SK-N-DZ (cell line): ENCODE measurements around the gene UBALD1.
"Not testable (repeated sequence)": the region's sequence is repeated elsewhere in the genome, so short reads cannot be mapped to it uniquely, and the experiment has no call there.

Source experiments
- DNase-seq: peaks from one replicate; pipeline ENCODE4 v3.0.0-alpha.2; 2015; ENCODE audit warnings: low spot score

Gene UBALD1

DNA sequence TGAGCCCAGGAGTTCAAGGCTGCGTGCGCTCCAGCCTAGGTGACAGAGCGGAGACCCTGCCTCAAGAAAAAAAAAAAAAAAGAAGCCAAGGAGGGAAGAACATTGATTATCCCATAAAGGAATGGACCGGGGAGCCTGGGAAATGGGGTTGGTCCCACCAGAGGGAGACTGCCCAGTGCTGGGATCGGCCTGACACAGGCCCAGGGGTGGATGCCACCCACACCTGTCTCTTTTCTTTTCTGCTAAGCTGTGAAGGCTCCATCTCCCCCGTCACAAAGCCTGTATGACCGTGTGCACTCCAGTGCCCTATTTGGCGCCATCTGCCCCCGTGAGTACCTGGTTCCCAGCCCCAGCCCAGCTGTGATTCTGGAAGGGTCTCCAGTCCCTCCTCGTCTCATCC, 15.7 kb downstream of the UBALD1 start:
- DNase-seq, result no peak

DNA sequence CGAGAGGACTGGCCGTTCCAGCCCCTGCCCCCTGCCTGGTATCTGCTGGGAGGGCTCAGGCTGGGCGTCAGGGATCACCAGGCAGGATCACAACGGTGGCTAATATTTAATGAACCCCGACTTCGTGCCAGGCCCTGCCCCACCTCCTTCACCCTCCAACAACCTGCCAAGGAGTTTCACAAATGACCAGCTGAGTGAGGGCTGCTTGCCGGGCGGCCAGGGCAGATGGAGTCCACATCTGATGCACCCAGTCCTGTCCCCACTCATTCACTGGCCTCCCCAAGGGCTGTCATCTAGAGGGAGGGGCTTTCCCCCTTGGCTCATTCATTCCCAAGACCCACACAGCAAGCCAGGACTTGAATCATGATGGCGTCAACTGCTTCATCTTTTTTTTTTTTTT, 17.5 kb downstream of the UBALD1 start:
- no peak for DNase-seq

DNA sequence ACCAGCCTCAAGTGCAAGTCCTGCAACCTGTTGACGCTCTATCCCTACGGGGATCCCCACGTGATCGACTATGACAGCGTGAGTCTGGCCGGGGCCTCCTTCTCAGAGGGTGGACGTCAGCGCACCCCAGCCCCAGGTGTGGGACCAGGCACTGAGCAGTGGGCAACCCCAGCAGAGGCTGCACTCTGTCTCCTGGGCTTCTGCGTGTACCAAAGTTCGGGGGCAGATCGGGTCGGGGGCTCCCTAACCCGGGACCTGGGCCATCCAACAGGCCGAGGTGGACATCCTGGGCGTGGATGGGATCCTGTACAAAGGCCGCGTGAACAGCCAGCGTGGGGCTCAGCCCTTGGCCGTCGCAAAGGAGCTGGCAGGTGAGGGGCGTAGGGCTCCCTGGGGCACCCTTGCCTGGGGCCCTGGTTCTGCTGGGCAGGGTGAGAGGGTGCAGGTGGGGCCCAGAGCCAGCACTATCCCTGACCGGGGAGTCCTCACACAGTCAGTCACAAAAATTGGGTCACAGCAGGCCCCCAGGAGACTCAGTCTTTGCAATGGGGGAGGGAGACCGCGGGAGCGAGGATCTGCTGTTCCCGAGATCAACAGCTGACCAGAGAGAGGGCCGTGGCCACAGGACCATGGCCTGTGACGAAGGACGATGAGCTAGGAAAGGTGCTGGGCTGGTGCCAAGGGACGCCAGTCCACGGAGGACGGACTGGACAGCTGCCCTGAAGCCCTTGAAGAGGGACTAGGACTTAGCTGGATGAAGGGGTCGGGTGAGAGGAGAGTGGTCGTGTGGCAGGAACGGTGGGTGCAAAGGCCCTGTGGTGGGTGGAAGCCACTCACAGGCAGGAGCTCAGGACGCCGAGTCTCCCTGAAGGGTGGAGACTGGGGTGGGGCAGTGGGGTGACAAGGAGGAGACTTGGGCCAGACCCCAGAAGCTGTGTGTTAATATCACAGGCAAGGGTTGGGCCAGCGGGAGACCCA, 20.0 kb downstream of the UBALD1 start:
- DNase-seq, result no peak

DNA sequence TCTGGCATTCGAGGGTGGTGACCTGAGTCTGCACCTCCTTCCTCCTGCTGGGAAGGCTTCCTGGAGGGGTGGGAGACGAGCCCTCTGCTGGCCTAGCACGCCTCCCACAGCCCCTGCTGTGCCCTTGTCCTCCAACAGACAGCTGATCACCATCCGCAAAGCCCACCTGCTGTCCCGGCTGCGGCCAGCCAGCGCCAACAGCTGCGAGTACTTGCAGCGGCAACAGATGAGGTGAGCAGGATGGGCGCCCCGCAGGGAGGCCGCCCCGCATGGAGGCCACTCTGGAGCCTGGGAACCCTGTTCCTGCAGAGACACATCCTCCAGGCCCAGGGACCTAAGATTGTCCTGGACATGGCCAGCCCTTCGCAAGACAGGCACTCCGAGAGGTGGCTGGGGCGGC, 21.6 kb downstream of the UBALD1 start:
- DNase-seq, result peak; percentile 61

DNA sequence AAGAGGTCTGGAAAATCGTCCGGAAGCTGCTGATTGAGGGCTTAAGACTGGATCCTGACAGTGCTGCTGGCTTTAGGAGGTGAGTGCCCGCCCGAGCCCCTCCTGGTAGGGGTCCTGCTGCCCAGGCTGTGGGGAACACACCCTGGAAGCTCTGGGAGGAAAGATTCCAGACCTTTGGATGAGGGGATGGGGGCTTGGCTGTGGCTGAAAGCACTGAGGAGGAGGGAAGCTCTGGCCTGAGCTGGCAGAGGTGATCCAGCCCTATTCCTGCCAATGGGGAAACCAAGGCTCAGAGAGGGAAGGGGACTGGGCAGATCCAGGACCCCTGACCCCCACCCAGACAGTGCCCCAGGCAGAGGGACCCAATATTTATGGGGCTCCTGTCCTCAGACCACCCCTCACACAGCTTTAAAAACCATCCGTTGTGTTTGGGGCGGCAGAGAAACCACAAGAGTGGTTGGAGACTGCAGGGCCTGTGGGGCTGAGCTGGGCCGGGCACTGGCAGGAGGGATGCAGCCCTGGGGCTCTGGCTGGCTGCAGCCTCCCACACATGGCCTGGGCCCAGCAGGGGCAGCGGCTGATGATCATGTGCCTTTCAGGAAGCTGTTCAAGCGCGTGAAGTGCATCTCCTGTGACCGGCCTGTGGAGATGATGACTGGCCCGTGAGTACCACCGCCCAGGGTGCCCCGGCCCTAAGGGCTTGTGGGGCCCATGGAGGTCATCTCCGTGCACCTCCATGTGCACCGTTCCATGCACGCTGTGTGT, 22.8 kb downstream of the UBALD1 start:
- no peak for DNase-seq

DNA sequence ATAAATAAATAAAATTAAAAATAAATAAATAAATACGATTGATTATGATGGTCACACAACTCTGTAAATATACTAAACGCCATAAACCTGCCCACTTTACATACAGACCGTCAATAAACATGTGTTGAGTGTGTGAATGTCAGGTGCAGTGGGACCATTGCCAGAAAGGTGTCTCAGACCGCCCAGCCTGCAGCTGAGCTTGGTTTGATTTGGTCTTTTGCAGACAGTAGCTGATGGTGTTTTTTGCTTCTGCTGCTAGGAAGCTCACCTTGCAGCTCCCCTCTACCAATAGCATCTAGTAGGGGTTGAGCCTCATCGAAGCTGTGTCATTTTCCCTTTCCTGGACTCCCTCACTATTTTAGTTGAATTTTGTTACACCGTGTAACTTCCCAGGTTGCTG, 23.5 kb downstream of the UBALD1 start:
- DNase-seq, result no peak

DNA sequence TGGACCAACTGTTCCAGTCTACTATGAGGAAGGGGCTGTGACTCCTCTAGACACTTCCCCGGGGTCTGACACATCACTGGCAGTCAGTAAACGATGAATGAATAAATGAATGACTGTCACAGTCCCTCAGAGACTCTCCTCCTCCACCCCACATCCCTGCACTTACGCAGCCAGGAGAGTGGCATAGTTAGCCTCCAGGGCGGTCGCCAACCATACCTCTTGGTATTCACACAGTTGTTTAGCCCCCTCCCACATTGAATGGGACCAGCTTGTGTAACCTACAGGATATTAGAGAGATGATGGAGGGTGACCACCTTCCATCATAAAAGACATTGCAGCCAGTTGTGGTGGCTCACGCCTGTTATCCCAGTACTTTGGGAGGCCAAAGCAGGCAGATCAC, 25.7 kb downstream of the UBALD1 start:
- DNase-seq, result no peak

DNA sequence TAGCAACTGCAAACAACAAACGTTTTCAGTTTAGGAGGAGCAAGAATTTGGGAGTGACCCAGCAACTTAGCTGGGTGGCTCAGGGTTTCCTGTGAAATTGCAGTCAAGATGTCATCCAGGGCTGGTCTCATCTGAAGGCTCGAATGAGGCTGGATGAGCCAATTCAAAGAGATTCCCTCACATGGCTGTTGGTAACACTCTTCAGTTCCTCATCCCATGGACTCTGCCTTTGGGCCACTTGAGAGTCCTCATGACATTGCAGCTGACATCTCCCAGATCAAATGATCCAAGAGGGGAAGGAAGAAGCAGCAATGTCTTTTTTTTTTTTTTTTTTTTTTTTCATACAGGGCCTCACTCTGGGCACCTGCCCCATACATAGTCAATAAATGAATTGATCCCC, 26.3 kb downstream of the UBALD1 start:
- no peak for DNase-seq

DNA sequence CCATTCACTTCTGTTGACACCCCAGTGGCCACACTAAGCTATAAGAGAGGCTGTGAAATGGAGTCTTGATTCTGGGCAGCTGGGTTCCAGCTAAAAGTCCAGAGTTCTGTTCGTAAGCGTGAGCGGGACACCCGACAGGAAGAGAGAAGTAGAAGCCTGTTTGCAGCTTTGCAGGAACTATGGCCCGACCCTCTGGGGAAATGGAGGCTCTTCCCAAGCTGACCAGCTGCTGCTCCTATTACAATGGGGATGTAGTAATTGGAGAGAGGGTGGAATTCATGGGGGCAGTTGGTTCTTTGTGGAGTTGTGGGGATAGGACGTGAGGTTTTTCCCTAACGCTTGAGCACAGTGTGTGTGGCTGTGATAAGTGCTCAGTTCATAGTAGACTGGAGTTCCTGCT, 28.4 kb downstream of the UBALD1 start:
- no peak for DNase-seq

DNA sequence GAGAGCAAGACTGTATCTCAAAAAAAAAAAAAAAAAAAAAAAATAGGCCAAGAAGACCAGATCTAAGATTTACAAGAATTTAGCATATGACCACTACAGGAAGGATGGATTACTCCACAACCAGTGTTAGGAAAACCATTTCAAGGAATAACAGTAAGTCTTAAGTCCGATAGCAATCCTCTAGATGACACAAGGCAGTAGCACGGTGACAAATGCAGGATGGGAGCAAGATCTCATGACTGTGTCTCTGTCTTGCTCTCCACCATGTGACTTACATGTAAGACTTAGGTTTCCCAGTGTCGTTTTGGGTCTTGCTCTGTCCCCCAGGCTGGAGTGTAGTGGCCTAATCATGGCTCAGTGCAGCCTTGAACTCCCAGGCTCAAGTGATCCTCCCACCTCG, 30.8 kb downstream of the UBALD1 start:
- DNase-seq, result no peak

DNA sequence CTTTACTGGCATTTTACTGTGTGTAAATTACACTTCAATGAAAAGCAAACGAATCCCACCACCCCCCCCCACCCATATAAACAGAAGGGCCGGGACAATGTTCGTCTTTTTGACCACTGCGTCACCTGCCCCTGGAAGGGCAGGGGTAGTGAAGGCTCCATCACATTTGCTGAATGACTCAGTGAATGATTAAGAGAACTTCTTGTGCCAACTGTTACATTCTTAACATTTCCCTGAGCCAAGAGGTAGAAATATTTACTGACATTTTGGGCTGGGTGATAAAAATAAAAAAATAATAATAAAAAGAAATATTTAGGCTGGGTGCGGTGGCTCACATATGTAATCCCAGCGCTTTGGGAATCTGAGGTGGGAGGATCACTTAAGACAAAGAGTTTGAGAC, 34.4 kb downstream of the UBALD1 start:
- DNase-seq, result no peak

DNA sequence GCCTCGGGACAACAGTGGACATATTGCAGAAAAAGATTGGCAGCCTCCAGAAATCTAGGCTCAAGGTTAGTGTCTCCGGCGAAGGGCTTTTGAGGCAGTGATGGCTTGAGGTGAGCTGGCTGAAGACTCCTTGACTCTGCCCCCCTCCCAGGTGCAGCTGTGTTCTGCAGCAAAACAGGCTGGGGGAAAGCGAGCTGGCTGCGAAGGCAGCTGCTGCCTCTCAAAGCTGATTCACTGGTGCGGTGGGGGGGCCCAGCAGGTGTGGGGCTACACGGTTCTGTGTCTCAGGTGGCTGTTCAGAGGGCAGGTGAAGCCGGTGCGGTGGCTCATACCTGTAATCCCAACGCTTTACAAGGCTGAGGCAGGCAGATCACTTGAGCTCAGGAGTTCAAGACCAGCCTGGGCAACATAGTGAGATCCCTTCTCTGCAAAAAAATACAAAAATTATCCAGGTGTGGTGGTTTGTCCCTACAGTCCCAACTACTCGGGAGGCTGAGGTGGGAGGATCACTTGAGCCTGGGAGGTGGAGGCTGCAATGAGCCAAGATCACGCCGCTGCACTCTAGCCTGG, 35.6 kb downstream of the UBALD1 start:
- DNase-seq, result no peak

DNA sequence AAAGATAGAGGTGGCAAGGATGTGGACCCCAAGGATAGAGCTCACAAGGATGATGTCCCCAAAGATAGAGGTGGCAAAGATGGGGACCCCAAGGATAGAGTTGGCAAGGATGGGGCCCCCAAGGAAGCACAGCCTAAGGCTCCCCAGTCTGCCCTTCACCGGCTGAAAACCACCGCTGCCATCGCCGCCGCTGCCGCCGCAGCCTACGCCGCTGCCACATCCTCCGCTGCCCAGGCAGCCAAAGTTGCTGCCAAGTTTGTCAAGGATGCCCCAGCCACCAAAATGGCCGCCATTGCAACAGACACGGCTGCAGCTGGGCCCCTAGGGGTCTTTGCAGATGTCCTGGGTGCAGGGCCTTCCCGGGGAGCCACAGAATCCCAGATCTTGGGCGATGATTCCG, 38.7 kb downstream of the UBALD1 start:
- no peak for DNase-seq

DNA sequence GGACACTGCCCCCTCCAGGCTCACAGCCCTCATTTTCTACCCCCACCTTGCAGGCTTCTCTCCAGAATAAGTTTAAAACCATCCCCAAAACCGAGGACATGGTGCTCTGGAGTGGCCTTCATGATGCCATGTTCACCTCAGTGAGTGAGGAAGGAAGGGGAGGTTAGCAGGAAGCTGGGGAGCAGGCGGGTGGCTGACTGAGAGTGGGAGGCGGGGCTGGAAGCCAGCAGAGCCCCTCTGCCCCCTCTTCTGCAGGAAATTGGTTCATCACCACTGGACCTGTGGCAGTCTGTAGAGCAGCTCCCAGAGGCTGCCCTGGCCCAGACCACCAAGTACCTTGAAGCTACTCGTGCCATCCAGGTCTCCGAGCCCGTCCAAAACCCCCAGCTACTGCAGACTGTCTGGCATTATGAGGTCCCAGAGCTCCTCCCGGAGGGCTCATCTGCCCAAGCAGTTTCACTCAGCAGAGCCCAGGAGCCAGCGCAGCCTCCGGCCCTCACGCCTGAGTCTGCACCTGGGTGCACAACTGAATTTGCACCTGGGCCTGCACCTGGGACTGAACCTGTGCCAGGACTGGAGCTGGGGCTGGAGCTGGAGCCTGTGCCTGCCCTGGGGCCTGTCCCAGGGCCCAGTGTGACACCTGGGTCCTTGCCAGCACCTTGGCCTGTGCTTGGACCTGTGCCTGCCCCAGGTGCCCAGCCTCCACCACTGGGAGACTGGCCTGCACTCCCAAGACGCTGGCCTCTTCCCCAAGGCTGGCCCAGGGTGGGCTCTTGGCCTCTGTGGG, 39.6 kb downstream of the UBALD1 start:
- no peak for DNase-seq

DNA sequence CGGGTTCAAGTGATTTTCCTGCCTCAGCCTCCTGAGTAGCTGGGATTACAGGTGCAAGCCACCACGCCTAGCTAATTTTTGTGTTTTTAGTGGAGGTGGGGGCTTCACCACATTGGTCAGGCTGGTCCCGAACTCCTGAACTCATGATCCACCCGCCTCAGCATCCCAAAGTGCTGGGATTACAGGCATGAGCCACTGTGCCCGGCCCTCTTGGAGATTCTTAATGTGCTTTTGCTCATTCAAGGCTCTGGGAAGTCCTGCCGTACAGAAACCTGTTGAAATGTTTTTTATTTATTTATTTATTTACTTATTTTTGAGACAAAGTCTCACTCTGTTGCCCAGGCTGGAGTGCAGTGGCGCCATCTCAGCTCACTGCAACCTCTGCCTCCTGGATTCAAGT, 40.8 kb downstream of the UBALD1 start:
- DNase-seq, result not testable (repeated sequence)

DNA sequence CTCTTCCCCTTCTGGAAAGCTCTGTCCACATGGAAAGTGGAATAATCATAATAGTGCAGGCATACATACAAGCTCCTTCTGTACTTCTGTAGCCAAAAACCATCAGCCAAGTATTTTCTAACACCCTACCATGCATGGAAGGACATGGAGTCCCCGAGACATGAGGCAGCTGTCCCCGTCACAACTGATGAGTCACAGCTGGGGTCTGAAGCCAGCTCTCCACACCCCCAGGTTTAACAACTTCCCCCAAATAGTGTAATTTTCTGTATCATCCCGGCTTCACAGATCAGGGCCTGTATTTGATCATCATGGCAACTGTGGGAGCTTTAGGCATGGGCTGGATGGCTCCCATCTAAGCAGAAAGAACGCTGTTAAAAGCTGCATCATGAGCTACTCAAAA, 42.0 kb downstream of the UBALD1 start:
- no peak for DNase-seq

DNA sequence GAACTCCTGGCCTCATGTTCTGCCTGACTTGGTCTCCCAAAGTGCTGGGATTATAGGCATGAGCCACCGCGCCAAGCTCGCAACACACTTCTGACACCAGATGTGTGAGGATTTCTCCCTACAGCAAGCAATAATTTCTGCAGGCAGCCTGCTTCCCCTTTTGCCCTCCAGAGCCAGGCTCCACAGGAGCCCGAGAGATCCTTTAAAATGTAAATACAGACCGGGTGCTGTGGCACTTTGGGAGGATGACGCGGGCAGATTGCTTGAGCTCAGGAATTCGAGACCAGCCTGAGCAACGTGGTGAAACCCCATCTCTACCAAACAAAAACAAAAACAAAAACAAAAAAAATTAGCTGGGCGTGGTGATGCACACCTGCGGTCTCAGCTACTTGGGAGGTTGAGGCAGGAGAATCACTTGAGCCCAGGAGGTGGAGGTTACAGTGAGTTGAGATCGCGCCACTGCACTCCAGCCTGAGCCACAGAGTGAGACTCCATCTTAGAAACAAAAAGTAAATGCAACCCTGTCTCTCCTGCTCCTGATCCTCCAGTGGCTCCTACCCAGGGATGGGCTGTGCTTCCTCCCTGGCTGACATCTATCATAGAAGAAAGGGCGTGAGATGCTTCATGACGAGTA, 43.9 kb downstream of the UBALD1 start:
- no peak for DNase-seq

DNA sequence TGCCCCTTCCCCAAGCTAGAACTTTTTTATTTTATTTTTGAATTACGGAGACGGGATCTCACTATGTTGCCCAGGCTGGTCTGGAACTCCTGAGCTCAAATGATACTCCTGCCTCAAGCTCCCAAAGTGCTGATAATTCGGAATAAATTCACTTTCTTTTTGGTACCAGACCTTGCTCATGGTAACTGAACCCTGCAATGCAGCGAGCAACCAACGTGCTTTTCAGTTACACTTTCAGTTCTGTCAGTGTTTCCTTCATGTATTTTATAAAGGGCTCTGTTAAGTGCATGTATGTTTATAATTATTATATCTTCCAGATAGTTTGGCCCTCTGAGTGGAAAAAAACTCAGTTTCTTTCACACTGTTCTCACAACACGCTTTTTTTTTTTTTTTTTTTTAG, 44.6 kb downstream of the UBALD1 start:
- no peak for DNase-seq

DNA sequence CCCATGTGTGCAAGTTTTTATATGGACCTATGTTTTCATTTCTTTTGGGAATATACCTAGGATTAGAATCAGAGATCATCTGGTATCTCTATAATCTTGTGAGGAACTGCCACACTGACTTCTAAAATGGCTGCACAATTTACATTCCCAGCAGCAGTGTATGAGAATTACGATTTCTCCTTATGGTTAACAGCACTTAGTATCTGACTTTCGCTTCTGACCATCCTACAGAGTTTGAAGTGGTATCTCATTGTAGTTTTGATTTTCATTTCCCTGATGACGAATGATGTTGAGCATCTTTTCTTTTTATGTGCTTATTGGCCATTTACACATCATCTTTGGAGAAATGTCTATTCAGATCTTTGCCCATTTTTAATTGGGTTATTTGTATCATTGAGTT, 48.5 kb downstream of the UBALD1 start:
- DNase-seq, result no peak

DNA sequence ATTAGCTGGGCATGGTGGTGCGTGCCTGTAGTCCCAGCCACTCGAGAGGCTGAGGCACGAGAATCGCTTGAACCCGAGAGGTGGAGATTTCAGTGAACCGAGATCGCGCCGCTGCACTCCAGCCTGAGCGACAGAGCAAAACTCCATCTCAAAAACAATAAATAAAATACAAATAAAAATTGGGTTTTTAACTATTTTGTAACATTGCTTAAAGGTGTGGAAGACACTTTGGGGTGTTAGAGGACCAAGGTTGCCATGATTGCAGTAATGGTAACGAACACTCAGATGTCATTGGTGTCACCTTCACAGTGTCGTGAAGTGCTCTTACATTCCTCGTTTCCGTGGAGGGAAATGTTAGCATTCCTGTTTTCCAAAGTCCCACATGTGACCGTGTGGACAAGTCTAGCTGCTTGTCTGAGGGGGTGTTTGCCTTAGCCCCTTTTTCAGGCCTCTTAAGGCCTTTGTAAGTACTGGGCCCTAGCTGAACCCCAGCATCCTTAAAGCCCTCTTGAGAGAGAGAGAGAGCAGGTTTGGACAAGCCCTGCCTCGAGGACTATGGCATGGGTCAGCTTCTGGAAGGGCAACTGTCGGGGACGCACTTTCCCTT, 49.9 kb downstream of the UBALD1 start:
- DNase-seq, result no peak

DNA sequence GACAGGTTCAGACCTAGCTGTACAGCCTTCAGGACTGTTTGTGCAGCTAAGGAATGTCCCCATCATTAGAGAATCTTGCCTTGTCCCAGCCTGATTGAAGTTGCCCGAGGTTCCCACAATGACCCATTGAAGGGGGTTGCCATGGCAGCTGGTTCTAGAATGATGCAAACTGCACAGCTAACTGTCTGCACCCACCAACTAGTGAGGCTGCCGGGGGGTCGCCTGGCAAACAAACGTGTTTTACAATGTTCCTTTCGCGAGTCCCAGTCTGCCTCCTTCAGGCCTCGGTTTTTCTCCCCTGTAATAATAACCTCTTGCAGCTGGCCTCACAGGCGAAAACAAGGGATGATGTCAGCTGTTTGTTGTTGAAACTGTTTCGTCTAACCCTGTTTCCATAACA, 53.1 kb downstream of the UBALD1 start:
- DNase-seq, result no peak
